T-helper 17 cell (primary cell): ENCODE measurements around the gene GRIN2A. TPM values are rescaled to one million over a fixed set of nuclear protein-coding genes. Genes with fewer than 3 reads are reported as not detected.

Source experiments
- ATAC-seq: fragments of 150-1000 bp; cut with Tn5 transposase; 2 replicates; pipeline ENCODE4 v1.10.0; 2021; ENCODE audit warnings: mild to moderate bottlenecking, moderate library complexity
- DNase-seq, 3 donors: peaks; one replicate each; pipeline versions ENCODE4 v3.0.0 to v3.0.0-alpha.2; 2020 to 2021
- H3K9me3 ChIP-seq: one replicate; pipeline ENCODE4 v1.7.0; 2013; ENCODE audit warnings: low read length, mild to moderate bottlenecking; ENCODE audit not compliant: control insufficient read depth, poor library complexity, severe bottlenecking
- H3K27ac Mint-ChIP-seq: one replicate; pipeline ENCODE4 v1.8.0; 2022; ENCODE audit warnings: mild to moderate bottlenecking, moderate library complexity, mixed read lengths
- H3K27me3 Mint-ChIP-seq: one replicate; pipeline ENCODE4 v1.8.0; 2022; ENCODE audit warnings: mixed read lengths
- H3K36me3 Mint-ChIP-seq: one replicate; pipeline ENCODE4 v1.8.0; 2022; ENCODE audit warnings: low read depth, mixed read lengths
- H3K4me1 Mint-ChIP-seq: one replicate; pipeline ENCODE4 v1.8.0; 2022; ENCODE audit warnings: mild to moderate bottlenecking, mixed read lengths
- H3K4me3 Mint-ChIP-seq: one replicate; pipeline ENCODE4 v1.8.0; 2022; ENCODE audit warnings: mild to moderate bottlenecking, moderate library complexity, mixed read lengths
- total RNA-seq, 4 donors: library from RNA in 2 of 4; stranded (reverse) in 2 of 4; gene quantifications; one replicate each; pipeline ENCODE4 v1.2.3 and lab custom pipeline; 2022 to 2026

The GRIN2A gene
- total RNA-seq, 2 donors from 2014 or later: not detected

DNA sequence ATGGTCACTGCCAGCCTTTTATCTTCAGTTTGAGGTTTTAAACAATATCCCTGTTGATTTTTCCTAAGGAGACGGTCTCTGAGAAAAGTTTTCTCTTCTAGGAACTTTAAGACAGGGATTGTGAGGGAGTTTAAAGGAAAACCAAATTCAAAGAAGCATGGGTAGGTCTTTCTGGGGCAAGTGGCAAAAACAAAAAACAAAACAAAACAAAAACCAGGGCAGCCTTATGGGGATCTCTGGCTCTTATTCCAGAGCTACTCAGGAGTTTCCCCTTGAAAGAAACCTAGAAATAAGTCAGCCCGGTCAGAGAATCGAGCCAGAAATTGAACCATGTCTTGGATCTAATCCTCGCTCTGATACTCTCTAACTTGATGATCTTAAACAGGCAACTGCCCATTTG lies 424.5 kb downstream of the GRIN2A start:
- H3K27me3 Mint-ChIP-seq: no peaks in the 10 kb centered on the region
- no peaks in the 10 kb centered on the region for H3K4me1 Mint-ChIP-seq
- no peaks in the 10 kb centered on the region for H3K36me3 Mint-ChIP-seq
- ATAC-seq (no peak), DNase-seq (no peak)
- no peaks in the 10 kb centered on the region for H3K9me3 ChIP-seq
- no peak overlapping the region for H3K27ac Mint-ChIP-seq
- H3K4me3 Mint-ChIP-seq: no peak overlapping the region

DNA sequence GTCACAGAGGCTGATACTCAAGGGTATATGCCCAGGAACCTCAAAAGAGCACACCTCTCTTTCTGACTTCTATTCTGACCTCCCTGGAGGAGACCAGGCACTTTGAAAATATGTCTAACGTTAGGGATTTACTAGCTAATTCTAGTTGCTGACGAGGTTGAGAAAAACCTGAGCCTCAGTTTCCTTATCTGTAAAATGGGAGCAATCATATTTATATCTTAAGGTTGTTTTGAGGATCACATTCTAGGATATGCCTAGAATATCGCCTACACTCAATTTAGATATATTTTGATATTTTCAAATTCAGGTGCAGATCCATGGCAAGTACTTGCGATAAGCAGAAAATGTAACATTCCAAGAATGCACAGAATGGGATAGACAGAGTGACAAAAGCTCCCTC lies 425.8 kb downstream of the GRIN2A start:
- no peaks in the 10 kb centered on the region for H3K9me3 ChIP-seq
- Mint-ChIP-seq H3K4me3 (no peak overlapping the region), H3K36me3 (no peaks in the 10 kb centered on the region), H3K27me3 (no peaks in the 10 kb centered on the region), H3K4me1 (no peaks in the 10 kb centered on the region), H3K27ac (no peak overlapping the region)
- no peak for DNase-seq
- no peak for ATAC-seq

GRCh38 chr16:9755081-9755480 lies 427.1 kb downstream of the GRIN2A start:
- Mint-ChIP-seq H3K36me3 (no peaks in the 10 kb centered on the region), H3K27ac (no peak overlapping the region), H3K27me3 (no peaks in the 10 kb centered on the region), H3K4me1 (no peaks in the 10 kb centered on the region), H3K4me3 (no peak overlapping the region)
- ATAC-seq: no peak
- DNase-seq: no peak
- no peaks in the 10 kb centered on the region for H3K9me3 ChIP-seq

DNA sequence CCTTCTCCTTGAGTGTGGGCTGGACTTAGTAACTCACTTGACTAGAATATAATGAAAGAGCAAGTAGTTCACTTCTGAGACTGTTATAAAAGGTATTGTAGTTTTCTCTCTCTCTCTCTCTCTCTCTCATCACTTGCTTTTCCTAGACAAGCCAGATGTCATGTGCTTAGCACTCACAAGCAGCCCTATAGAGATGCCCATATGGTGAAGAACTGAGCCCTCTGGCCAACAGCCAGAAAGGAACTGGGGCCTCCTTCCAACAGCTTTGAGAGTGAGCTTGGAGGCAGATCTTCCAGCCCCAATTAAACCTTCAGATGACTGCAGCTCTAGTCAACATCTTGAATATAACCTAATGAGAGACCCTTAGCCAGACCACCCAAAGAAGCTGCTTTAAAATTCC lies 440.5 kb downstream of the GRIN2A start:
- DNase-seq (no peak), ATAC-seq (no peak)
- no peaks in the 10 kb centered on the region for H3K9me3 ChIP-seq
- Mint-ChIP-seq H3K27me3 (no peaks in the 10 kb centered on the region), H3K4me1 (no peaks in the 10 kb centered on the region), H3K4me3 (no peak overlapping the region), H3K36me3 (no peaks in the 10 kb centered on the region), H3K27ac (no peak overlapping the region)

- DNase-seq (no peak), ATAC-seq (no peak)
- H3K27me3 Mint-ChIP-seq: no peaks in the 10 kb centered on the region
- H3K4me1 Mint-ChIP-seq: no peaks in the 10 kb centered on the region
- H3K9me3 ChIP-seq: no peaks in the 10 kb centered on the region
- no peak overlapping the region for H3K27ac Mint-ChIP-seq
- no peak overlapping the region for H3K4me3 Mint-ChIP-seq
- H3K36me3 Mint-ChIP-seq: no peaks in the 10 kb centered on the region
Measured at GRCh38 chr16:9739301-9739700, 442.9 kb downstream of the GRIN2A start.

- no peak for DNase-seq
- ATAC-seq: no peak
- Mint-ChIP-seq H3K4me3 (no peak overlapping the region), H3K36me3 (no peaks in the 10 kb centered on the region), H3K27me3 (no peaks in the 10 kb centered on the region), H3K27ac (no peak overlapping the region), H3K4me1 (no peaks in the 10 kb centered on the region)
- no peaks in the 10 kb centered on the region for H3K9me3 ChIP-seq
Measured at GRCh38 chr16:9738690-9739089, 443.5 kb downstream of the GRIN2A start.

- no peak overlapping the region for H3K4me3 Mint-ChIP-seq
- H3K4me1 Mint-ChIP-seq: no peaks in the 10 kb centered on the region
- ATAC-seq (no peak), DNase-seq (no peak)
- no peaks in the 10 kb centered on the region for H3K36me3 Mint-ChIP-seq
- no peak overlapping the region for H3K27ac Mint-ChIP-seq
- H3K27me3 Mint-ChIP-seq: no peaks in the 10 kb centered on the region
- no peaks in the 10 kb centered on the region for H3K9me3 ChIP-seq
Measured at GRCh38 chr16:9736547-9736946, 445.7 kb downstream of the GRIN2A start.

GRCh38 chr16:9723136-9723535 lies 459.1 kb downstream of the GRIN2A start:
- H3K9me3 ChIP-seq: no peaks in the 10 kb centered on the region
- ATAC-seq: no peak
- Mint-ChIP-seq H3K27ac (no peak overlapping the region), H3K36me3 (no peaks in the 10 kb centered on the region), H3K27me3 (no peaks in the 10 kb centered on the region), H3K4me1 (no peaks in the 10 kb centered on the region), H3K4me3 (no peak overlapping the region)
- DNase-seq: no peak

DNA sequence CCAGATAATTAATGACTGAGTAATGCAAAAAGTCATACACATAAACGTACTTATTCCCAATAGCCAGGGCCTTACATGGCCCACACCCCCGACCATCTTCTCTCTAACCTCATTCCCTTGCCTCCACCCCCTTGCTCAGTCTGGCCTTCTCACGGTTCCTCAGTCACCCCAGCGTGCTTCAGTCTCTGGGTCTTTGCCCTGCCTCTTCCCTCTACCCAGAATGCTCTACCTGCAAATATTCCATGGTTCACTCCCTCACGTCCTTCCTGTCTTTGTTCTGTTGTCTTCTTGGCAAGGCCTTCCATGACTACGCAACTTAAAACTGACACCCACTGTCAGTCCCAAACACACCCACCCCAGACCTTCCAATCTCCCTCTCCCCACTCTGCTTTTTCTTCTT lies 468.3 kb downstream of the GRIN2A start:
- H3K4me3 Mint-ChIP-seq: no peak overlapping the region
- no peaks in the 10 kb centered on the region for H3K27me3 Mint-ChIP-seq
- peaks cover 2% of the 10 kb centered on the region for H3K9me3 ChIP-seq
- no peak overlapping the region for H3K27ac Mint-ChIP-seq
- H3K4me1 Mint-ChIP-seq: no peaks in the 10 kb centered on the region
- H3K36me3 Mint-ChIP-seq: no peaks in the 10 kb centered on the region
- no peak for DNase-seq
- no peak for ATAC-seq

GRCh38 chr16:9713156-9713555 lies 469.1 kb downstream of the GRIN2A start:
- H3K4me1 Mint-ChIP-seq: no peaks in the 10 kb centered on the region
- DNase-seq (no peak), ATAC-seq (no peak)
- H3K27me3 Mint-ChIP-seq: no peaks in the 10 kb centered on the region
- no peak overlapping the region for H3K27ac Mint-ChIP-seq
- H3K9me3 ChIP-seq: peaks cover 2% of the 10 kb centered on the region
- H3K4me3 Mint-ChIP-seq: no peak overlapping the region
- H3K36me3 Mint-ChIP-seq: no peaks in the 10 kb centered on the region

DNA sequence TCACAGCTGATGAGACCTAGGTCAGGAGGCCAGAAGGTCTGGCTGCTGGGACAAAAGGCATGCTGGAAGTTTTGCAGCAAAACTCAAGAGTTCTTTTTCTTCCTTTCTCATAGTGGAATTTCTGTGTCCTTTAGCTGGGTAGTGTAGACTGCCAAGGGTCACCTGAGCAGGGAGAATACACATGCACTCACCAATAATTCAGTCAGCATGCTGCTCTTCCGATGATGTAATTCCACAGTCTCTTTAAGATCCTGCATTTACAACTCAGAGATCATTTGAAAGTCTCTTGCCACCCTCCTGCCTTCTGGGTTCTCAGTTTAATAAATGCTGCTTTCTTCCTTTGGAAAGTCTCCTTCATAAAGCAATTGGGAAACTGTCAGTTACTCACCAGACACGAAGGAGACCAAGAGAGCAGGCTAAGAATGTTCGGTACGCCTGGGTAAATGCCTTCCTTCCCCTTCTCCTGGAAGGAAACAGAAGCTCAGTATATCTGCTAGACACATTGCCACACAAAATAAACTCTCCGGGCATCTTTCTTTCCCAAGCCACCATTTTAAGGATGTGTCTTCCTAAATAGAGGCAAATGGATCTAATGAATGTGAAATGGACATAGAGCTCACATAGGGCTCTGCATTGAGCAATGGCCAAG lies 473.1 kb downstream of the GRIN2A start:
- Mint-ChIP-seq H3K4me1 (no peaks in the 10 kb centered on the region), H3K4me3 (no peak overlapping the region), H3K27me3 (no peaks in the 10 kb centered on the region), H3K36me3 (no peaks in the 10 kb centered on the region), H3K27ac (no peak overlapping the region)
- H3K9me3 ChIP-seq: peaks cover 2% of the 10 kb centered on the region
- DNase-seq: no peak
- no peak for ATAC-seq

- H3K4me1 Mint-ChIP-seq: no peaks in the 10 kb centered on the region
- H3K27ac Mint-ChIP-seq: no peak overlapping the region
Measured at GRCh38 chr16:9706217-9706836, 475.9 kb downstream of the GRIN2A start.

GRCh38 chr16:9703731-9704130 lies 478.5 kb downstream of the GRIN2A start:
- H3K9me3 ChIP-seq: no peaks in the 10 kb centered on the region
- Mint-ChIP-seq H3K4me3 (no peak overlapping the region), H3K27ac (no peak overlapping the region), H3K36me3 (no peaks in the 10 kb centered on the region), H3K4me1 (no peaks in the 10 kb centered on the region), H3K27me3 (no peaks in the 10 kb centered on the region)
- ATAC-seq (no peak), DNase-seq (no peak)

More at GRCh38 chr16:9706217-9706836, 475.9 kb downstream of the GRIN2A start:
- no peaks in the 10 kb centered on the region for H3K27me3 Mint-ChIP-seq
- no peaks in the 10 kb centered on the region for H3K9me3 ChIP-seq
- no peak overlapping the region for H3K4me3 Mint-ChIP-seq
- DNase-seq: no peak
- no peaks in the 10 kb centered on the region for H3K36me3 Mint-ChIP-seq
- ATAC-seq: no peak
